Pancreas (tissue), 10 donors: Measurements from ENCODE around the gene PPP1R14B. TPM values are rescaled to one million over a fixed set of nuclear protein-coding genes. Genes with fewer than 3 reads are reported as not detected.

Experiments used
- ATAC-seq, 4 donors: fragments of 200-7000 bp; cut with Tn5 transposase; one replicate each; pipeline versions ENCODE4 v1.8.0 to v1.9.1; 2020; ENCODE audit warnings: mild to moderate bottlenecking in 4 of 4, moderate library complexity in 4 of 4
- DNase-seq, 6 donors: peaks; one replicate each; pipeline ENCODE4 v3.0.0-alpha.2; 2020
- FAIRE-seq: peaks from 2 replicates; lab custom pipeline; 2012; peaks lifted over from hg19 to GRCh38; lab: Jason Lieb, UNC
- H3K27ac ChIP-seq, 4 donors: fragments of 200-600 bp; sonication (generic); 1 replicate in 3 of 4; 2 replicates in 1 of 4; pipeline versions ENCODE4 v1.5.0 to v1.8.0; 2020
- H3K27me3 ChIP-seq, 4 donors: fragments of 200-600 bp; one replicate each; pipeline ENCODE4 v1.8.0; 2021
- H3K36me3 ChIP-seq, 3 donors: fragments of 200-600 bp; sonication (generic) in 1 of 3; one replicate each; pipeline versions ENCODE4 v1.5.0 to v1.8.0; 2020 to 2021
- H3K4me1 ChIP-seq, 3 donors: fragments of 200-600 bp; one replicate each; pipeline ENCODE4 v1.8.0; 2021
- H3K4me3 ChIP-seq, 4 donors: fragments of 200-600 bp; sonication (generic) in 2 of 4; one replicate each; pipeline versions ENCODE4 v1.5.0 to v1.8.0; 2020 to 2021
- H3K9me3 ChIP-seq, 4 donors: fragments of 200-600 bp; one replicate each; pipeline ENCODE4 v1.8.0; 2021
- WGBS, 2 donors: extraction: QIAGEN DNeasy Blood & Tissue Kit; methylation state at CpG; one replicate each; pipeline ENCODE4 v1.1.7; 2013; 5-methylcytosine and 5-hydroxymethylcytosine counted together
- intact Hi-C, 3 donors: fragments of 100-400 bp; cut with DNase I; formaldehyde crosslinking; loops; one replicate each; pipeline versions ENCODE4 v1.11.1 to v1.14.2; 2022
- polyA plus RNA-seq, 2 donors: library from polyadenylated mRNA; stranded (reverse); fragments of 200-250 nt; gene quantifications; one replicate each; pipeline ENCODE4 v1.2.3, GENCODE V29; 2013
- total RNA-seq, 6 donors: library from RNA; stranded (reverse); fragmentation: NEBNext Ultra II Directional in 4 of 6; extraction: Animal tissue kit (Norgen Biotek cat#: 25700) in 4 of 6; gene quantifications; one replicate each; pipeline versions ENCODE4 v1.2.1 to v1.2.4, GENCODE V29; 2021 to 2023
- TF ChIP-seq, protein P1 (sequence below), 4 donors: fragments of 200-600 bp; sonication (generic) in 3 of 4; IDR thresholded peaks; one replicate each; pipeline versions ENCODE4 v1.5.0 to v1.8.0; 2021; ENCODE audit warnings: antibody characterized with exemption in 4 of 4
- donor health status: healthy with polysubstance abuse.
- donor health status: DM: no; HTN: no; CAD: no; lungs with moderate emphysema.
- donor health status: DM: no; HTN: no; CAD: no.
- donor health status: control.
- donor health status: control.
- donor health status: Bipolar disorder and iron deficiency.
- donor health status: DM: yes; HTN: yes; CAD: no.
- donor health status: DM: no; HTN: no; CAD: no.
- donor health status: DM: no; HTN: no; CAD: no.
- donor health status: DM: yes; HTN: yes; CAD: no.

The PPP1R14B gene
- total and polyA plus RNA-seq, 8 donors, result 81.6 to 180 (median 119) TPM

DNA sequence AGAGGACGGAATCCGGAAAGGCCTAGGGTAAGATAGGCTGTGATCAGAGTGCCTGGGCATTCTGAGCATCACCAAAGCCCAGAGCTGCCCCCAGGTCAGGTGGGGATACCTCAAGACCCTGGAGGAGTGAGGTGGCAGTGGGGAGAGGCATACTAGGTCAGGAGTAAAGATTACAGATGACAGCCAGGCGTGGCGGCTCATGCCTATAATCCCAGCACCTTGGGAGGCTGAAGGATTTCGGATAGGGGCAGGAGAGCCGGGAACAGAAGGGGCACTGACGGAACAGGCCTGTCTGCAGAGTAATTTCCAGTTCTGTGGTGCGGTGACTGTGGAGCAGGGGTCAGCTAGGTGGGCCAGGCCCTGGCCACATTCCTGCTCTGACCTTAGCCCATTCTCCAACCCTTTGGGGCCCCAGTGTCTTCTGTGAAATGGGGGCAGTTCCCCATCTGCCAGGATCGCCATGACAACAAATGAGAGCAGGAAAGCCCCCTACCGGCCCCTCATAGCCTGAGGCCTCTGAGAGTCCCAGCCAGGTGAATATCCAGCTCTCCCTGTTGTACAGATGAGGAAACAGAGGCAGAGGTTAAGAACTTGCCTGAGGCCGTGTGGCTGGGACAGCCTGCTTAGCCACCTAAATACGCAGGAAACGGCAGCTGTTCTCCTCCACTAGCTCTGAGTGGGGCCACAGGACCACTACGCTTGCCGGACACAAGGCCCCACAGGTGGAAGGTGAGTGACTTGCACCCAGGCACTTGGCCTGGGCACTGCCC is 28.5 kb upstream of the PPP1R14B start:
- Histone ChIP-seq H3K4me3 (no peak overlapping the region), H3K36me3 (no peaks in the 10 kb centered on the region), H3K27me3 (no peaks in the 10 kb centered on the region), H3K27ac (no peak overlapping the region), H3K4me1 (peaks cover 0 to 5% (median 3%) of the 10 kb centered on the region in 3 donors), H3K9me3 (no peaks in the 10 kb centered on the region)
- ATAC-seq (no peak), DNase-seq (no peak), FAIRE-seq (no peak)
- intact Hi-C loops, result no loop called here
- WGBS, 2 donors, result 91 to 92% methylated on average over 15 of the region's 15 CpGs
- TF ChIP-seq, protein P1, sequence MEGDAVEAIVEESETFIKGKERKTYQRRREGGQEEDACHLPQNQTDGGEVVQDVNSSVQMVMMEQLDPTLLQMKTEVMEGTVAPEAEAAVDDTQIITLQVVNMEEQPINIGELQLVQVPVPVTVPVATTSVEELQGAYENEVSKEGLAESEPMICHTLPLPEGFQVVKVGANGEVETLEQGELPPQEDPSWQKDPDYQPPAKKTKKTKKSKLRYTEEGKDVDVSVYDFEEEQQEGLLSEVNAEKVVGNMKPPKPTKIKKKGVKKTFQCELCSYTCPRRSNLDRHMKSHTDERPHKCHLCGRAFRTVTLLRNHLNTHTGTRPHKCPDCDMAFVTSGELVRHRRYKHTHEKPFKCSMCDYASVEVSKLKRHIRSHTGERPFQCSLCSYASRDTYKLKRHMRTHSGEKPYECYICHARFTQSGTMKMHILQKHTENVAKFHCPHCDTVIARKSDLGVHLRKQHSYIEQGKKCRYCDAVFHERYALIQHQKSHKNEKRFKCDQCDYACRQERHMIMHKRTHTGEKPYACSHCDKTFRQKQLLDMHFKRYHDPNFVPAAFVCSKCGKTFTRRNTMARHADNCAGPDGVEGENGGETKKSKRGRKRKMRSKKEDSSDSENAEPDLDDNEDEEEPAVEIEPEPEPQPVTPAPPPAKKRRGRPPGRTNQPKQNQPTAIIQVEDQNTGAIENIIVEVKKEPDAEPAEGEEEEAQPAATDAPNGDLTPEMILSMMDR (IDR thresholded peaks at IDR 0.05), result no peak

GRCh38 chr11:64269540-64270220 is 22.9 kb upstream of the PPP1R14B start:
- intact Hi-C loops, result no loop called here
- peak; percentile 85 for FAIRE-seq

GRCh38 chr11:64268893-64269539 is 22.3 kb upstream of the PPP1R14B start:
- peak in 5 of 6 donors; percentile 64 to 88 (median 79) for DNase-seq
- Histone ChIP-seq H3K36me3 (no peaks in the 10 kb centered on the region), H3K27ac (peak overlapping the region; percentile 87 to 96 (median 96)), H3K4me1 (peaks cover 0 to 14% (median 10%) of the 10 kb centered on the region in 3 donors), H3K27me3 (no peaks in the 10 kb centered on the region), H3K4me3 (peak overlapping the region; percentile 43 to 73 (median 60)), H3K9me3 (no peaks in the 10 kb centered on the region)
- ATAC-seq, result peak; percentile 6 to 17 (median 13)
- intact Hi-C loops, result no loop called here
- WGBS, 2 donors, result 1% methylated on average over 34 of the region's 34 CpGs
- no peak for FAIRE-seq
- TF ChIP-seq, protein P1 (IDR thresholded peaks at IDR 0.05), result no peak

More at GRCh38 chr11:64269540-64270220, 22.9 kb upstream of the PPP1R14B start:
- peak; percentile 79 to 87 (median 82) for ATAC-seq
- Histone ChIP-seq H3K4me1 (peaks cover 0 to 14% (median 10%) of the 10 kb centered on the region in 3 donors), H3K36me3 (no peaks in the 10 kb centered on the region), H3K9me3 (no peaks in the 10 kb centered on the region), H3K27me3 (no peaks in the 10 kb centered on the region), H3K27ac (peak overlapping the region; percentile 87 to 96 (median 96)), H3K4me3 (peak overlapping the region; percentile 63 to 83 (median 70))
- peak; percentile 95 to 99 (median 98) for DNase-seq
- TF ChIP-seq, protein P1 (IDR thresholded peaks at IDR 0.05), result no peak
- WGBS, 2 donors, result 0% methylated on average over 58 of the region's 58 CpGs

DNA sequence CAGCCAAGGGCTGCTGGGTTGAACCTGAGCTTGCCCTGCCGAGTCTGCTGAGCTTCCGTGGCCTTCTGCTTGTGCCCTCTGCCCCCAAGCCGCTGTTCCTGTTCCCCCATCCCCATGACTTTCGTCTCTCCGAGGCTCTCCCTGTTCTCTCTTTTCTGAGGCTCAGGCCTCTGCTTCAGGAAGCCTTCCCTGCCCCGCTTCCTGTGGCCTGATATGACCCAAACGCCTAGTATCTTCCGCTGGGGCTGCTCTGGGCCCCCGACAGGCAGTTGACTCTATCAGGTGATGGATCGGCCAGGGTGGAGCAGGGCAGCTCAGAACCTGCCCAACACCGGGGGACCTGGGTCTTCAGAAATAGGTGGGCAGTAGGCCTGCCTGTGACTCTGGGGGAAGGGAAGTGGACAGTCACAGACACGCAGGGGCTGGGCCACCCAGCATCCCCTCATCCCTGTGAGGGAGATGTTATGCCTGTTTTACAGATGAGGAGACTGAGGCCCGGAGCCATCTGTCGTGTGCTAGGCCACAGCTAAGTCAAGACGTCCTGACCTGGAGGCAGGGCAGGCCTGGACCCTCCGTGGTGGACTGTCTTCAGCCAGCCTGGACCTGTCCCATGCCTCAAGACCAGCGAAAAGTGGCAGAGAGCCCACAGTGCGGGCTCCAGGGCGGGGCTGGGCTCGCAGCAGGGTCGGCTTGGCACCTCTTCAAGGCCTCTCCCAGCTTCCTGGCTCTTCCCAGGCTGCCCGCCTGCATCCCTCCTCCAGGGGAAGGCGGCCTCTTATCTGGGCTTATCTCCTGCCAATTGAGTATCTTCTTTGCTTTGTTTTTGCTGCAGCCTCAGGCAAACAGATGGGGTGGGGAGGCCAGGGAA is 21.5 kb upstream of the PPP1R14B start:
- peak; percentile 72 to 88 (median 76) for DNase-seq
- no peak for FAIRE-seq
- ATAC-seq, result peak in 1 of 4 donors; percentile 1
- Histone ChIP-seq H3K27ac (peak overlapping the region; percentile 87 to 96 (median 96)), H3K36me3 (no peaks in the 10 kb centered on the region), H3K4me1 (peaks cover 0 to 14% (median 10%) of the 10 kb centered on the region in 3 donors), H3K4me3 (peak overlapping the region in 3 of 4 donors; percentile 43 to 73 (median 63)), H3K27me3 (no peaks in the 10 kb centered on the region), H3K9me3 (no peaks in the 10 kb centered on the region)
- 44 to 47% methylated on average over 23 of the region's 23 CpGs for WGBS, 2 donors
- TF ChIP-seq, protein P1 (IDR thresholded peaks at IDR 0.05), result no peak
- intact Hi-C loops, result no loop called here
